ENCODE measurements around the gene RTTN.

DNA sequence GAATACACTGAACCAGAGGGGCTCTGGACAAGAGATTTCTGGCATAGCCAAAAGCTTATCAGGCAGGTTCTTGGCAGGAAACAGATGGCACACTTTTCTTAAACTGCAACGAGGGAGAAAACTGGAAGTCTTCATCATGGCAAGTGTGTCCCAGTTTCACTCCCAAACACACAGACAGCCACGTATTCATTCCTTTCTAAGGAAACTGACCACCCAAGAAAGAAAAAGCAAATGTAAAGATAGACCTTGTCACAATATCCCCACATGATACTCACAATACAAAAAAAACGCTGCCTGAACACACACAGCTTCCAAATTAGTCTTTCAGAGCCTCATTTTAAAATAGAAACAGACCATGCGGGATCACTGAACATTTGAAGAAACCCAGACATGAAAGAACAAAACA lies 40.6 kb upstream of the RTTN start:
- TF ChIP-seq, protein P1, sequence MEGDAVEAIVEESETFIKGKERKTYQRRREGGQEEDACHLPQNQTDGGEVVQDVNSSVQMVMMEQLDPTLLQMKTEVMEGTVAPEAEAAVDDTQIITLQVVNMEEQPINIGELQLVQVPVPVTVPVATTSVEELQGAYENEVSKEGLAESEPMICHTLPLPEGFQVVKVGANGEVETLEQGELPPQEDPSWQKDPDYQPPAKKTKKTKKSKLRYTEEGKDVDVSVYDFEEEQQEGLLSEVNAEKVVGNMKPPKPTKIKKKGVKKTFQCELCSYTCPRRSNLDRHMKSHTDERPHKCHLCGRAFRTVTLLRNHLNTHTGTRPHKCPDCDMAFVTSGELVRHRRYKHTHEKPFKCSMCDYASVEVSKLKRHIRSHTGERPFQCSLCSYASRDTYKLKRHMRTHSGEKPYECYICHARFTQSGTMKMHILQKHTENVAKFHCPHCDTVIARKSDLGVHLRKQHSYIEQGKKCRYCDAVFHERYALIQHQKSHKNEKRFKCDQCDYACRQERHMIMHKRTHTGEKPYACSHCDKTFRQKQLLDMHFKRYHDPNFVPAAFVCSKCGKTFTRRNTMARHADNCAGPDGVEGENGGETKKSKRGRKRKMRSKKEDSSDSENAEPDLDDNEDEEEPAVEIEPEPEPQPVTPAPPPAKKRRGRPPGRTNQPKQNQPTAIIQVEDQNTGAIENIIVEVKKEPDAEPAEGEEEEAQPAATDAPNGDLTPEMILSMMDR (optimal IDR thresholded peaks at IDR 0.05 in 1 of 3, IDR thresholded peaks at IDR 0.05 in 1 of 3, conservative IDR thresholded peaks at IDR 0.05 in 1 of 3; ENCODE audit: extremely low read depth in 1 of 3, insufficient read depth in 2 of 3, low read length in 3 of 3) = no peak
- no peak for TF ChIP-seq EZH2 (IDR thresholded peaks at IDR 0.05; ENCODE audit: low read length)

All from keratinocyte (primary cell).